NCI-H2107 treated with DMSO at 0.1 percent for 48 hours (cell line): Measurements from ENCODE around the gene HINFP.

Source experiments
- DNase-seq: peaks from one replicate; lab custom pipeline; 2025; ENCODE audit not compliant: unreplicated experiment; lab: John Stamatoyannopoulos, UW

The HINFP gene

GRCh38 chr11:119121008-119121810, at the start of gene HINFP:
TSS of gene HINFP (plus strand) at chr11:119121580. CDS start at chr11:119126945, 5,365 bp downstream.
- peak; percentile 90 for DNase-seq

GRCh38 chr11:119077839-119078238, 43.5 kb upstream of the HINFP start:
- DNase-seq: no peak

GRCh38 chr11:119078675-119079420, 42.5 kb upstream of the HINFP start:
- no peak for DNase-seq

- DNase-seq: no peak
Measured at GRCh38 chr11:119081682-119082260, 39.6 kb upstream of the HINFP start.

- DNase-seq: peak; percentile 81
Measured at GRCh38 chr11:119084663-119085436, 36.5 kb upstream of the HINFP start, which contains the start of gene HMBS. TSS of gene HMBS (plus strand) at chr11:119084881. CDS start at chr11:119085034, 153 bp downstream.

- DNase-seq: no peak
Measured at GRCh38 chr11:119085437-119085847, 35.9 kb upstream of the HINFP start.

GRCh38 chr11:119087123-119087522, 34.3 kb upstream of the HINFP start:
- no peak for DNase-seq

- no peak for DNase-seq
Measured at GRCh38 chr11:119087747-119088241, 33.6 kb upstream of the HINFP start.

GRCh38 chr11:119088406-119088805, 33.0 kb upstream of the HINFP start:
- no peak for DNase-seq

GRCh38 chr11:119089319-119089718, 32.1 kb upstream of the HINFP start:
- no peak for DNase-seq

GRCh38 chr11:119091178-119091577, 30.2 kb upstream of the HINFP start:
- no peak for DNase-seq

- no peak for DNase-seq
Measured at GRCh38 chr11:119091966-119092879, 29.2 kb upstream of the HINFP start.

GRCh38 chr11:119092880-119093842, 28.2 kb upstream of the HINFP start:
- DNase-seq: no peak

GRCh38 chr11:119093942-119094815, 27.2 kb upstream of the HINFP start:
- no peak for DNase-seq

GRCh38 chr11:119094816-119095065, 26.6 kb upstream of the HINFP start:
- no peak for DNase-seq

- DNase-seq: peak; percentile 97
Measured at GRCh38 chr11:119095066-119095880, 26.1 kb upstream of the HINFP start.

GRCh38 chr11:119099711-119100110, 21.7 kb upstream of the HINFP start:
- no peak for DNase-seq
